Stimulated activated naive B cell treated with anti-CD40 and anti-IgM and Interleukin-4, amounts not matched to agents 10 μg/mL and 1 μg/mL and 100 μg/mL, for 72 hours (primary cell): ENCODE results near the gene CRYM.

ENCODE experiments used
- ATAC-seq, 2 donors: fragments of 150-1000 bp; cut with Tn5 transposase; replicated peaks; 2 replicates each; pipeline ENCODE4 v1.10.0; 2021; ENCODE audit warnings: moderate library complexity in 1 of 2
- DNase-seq: peaks from one replicate; pipeline ENCODE4 v3.0.0; 2021
- H3K27ac Mint-ChIP-seq: one replicate; pipeline ENCODE4 v1.8.0; 2022; ENCODE audit warnings: mild to moderate bottlenecking, mixed read lengths
- H3K27me3 Mint-ChIP-seq, 2 donors: one replicate each; pipeline ENCODE4 v1.8.0; 2022; ENCODE audit warnings: mixed read lengths in 2 of 2
- H3K36me3 Mint-ChIP-seq, 2 donors: one replicate each; pipeline ENCODE4 v1.8.0; 2022; ENCODE audit warnings: mixed read lengths in 2 of 2, mild to moderate bottlenecking in 1 of 2
- H3K4me1 Mint-ChIP-seq, 2 donors: one replicate each; pipeline ENCODE4 v1.8.0; 2022; ENCODE audit warnings: mixed read lengths in 2 of 2, mild to moderate bottlenecking in 1 of 2
- H3K4me3 Mint-ChIP-seq, 2 donors: one replicate each; pipeline ENCODE4 v1.8.0; 2022; ENCODE audit warnings: mild to moderate bottlenecking in 2 of 2, mixed read lengths in 2 of 2, moderate library complexity in 1 of 2
- H3K9me3 Mint-ChIP-seq, 2 donors: one replicate each; pipeline ENCODE4 v1.8.0; 2022; ENCODE audit warnings: mixed read lengths in 2 of 2, mild to moderate bottlenecking in 1 of 2

CRYM gene

DNA sequence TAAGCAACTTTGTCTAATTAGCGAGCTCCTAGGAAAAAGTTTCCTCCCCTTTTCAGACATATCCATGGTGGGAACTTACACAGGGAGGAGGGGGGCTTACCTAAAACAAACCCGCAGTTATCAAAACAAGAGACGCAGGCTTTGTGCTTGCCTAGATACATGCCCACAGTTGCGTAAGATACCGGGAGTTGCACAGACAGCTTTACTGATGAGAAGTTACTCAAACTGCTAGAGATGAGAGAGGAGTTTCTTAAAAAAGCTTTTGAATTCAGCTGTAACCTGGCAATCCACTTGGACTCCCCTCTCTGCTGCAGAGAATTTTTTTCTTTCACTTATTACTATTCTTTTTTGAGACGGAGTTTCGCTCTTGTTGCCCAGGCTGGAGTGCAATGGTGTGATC lies 59.9 kb downstream of the CRYM start:
- Mint-ChIP-seq H3K9me3 (no peaks in the 10 kb centered on the region), H3K27me3 (peaks cover 31 to 56% of the 10 kb centered on the region in 2 donors), H3K4me3 (no peak overlapping the region), H3K27ac (no peak overlapping the region), H3K4me1 (peaks cover 0 to 5% of the 10 kb centered on the region in 2 donors), H3K36me3 (no peaks in the 10 kb centered on the region)
- ATAC-seq = no peak
- DNase-seq = no peak

DNA sequence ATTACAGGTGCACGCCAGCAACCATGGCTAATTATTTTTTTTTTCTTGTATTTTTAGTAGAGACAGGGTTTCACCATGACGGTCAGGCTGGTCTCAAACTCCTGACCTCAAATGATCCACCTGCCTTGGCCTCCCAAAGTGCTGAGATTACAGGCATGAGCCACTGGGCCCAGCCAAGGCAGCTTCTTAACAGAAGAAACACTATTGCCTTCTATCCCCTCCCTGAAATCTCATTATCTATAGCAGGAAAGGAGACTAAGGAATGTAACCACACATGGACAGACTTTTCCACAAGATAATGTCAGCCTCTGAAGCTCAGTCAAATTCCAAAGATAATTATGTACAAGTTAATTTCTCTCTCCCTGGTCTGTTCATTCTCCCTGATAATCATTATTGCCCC lies 61.0 kb downstream of the CRYM start:
- ATAC-seq (no peak), DNase-seq (no peak)
- Mint-ChIP-seq H3K27me3 (peaks cover 27 to 51% of the 10 kb centered on the region in 2 donors), H3K36me3 (no peaks in the 10 kb centered on the region), H3K9me3 (no peaks in the 10 kb centered on the region), H3K4me1 (no peaks in the 10 kb centered on the region), H3K27ac (no peak overlapping the region), H3K4me3 (no peak overlapping the region)

DNA sequence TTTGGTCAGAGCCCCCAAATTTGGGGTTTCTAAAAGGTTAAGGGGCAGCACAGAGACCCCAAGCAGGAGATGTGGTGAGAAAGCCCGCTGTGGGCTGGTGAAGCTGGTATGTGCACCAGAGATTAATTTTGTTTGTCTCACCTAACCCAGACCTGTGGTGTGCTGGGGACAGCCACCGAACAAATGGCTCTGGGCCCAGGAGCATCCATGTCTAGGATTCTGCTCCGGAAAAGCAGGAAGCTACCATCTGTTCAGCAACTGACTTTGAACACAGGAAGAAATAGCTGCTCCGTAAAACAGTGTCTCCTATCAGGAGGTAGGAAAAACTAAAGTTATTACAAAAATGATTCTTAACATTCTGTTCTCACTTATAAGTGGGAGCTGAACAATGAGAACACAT lies 64.0 kb downstream of the CRYM start:
- ATAC-seq (no peak), DNase-seq (no peak)
- no peak overlapping the region for H3K27ac Mint-ChIP-seq
- H3K4me3 Mint-ChIP-seq = no peak overlapping the region
- H3K27me3 Mint-ChIP-seq = peaks cover 25 to 52% of the 10 kb centered on the region in 2 donors
- no peaks in the 10 kb centered on the region for H3K36me3 Mint-ChIP-seq
- no peaks in the 10 kb centered on the region for H3K4me1 Mint-ChIP-seq
- H3K9me3 Mint-ChIP-seq = no peaks in the 10 kb centered on the region

DNA sequence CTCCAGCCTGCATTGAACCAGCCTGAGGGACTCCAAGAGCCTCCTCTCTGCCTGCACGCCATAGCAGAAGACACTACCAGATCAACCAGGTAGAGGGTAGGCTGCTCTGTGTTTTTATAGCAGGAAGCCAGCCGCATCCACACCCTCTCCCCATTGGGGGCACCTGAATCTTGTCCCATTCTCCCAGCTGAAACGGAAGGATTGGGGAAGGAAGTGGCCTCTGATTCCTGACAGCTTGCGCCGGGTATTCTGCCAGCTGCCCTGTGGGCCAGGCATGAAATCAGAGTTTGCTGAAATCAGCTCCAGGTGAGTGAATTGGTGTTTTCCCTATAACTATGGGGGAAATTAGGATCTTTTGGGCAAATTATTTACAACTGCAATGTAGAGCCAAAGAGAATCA lies 66.6 kb downstream of the CRYM start, which contains the start of gene ZP2:
TSS of gene ZP2 (minus strand) at position 89 of the 400 bp plus-strand sequence. CDS start at position 62, 27 bp downstream.
- Mint-ChIP-seq H3K27me3 (peaks cover 27 to 48% of the 10 kb centered on the region in 2 donors), H3K27ac (no peak within 1 kb of the TSS), H3K9me3 (no peaks in the 10 kb centered on the region), H3K4me3 (no peak within 1 kb of the TSS), H3K36me3 (no peaks in the 10 kb centered on the region), H3K4me1 (no peaks in the 10 kb centered on the region)
- ATAC-seq (no peak), DNase-seq (no peak)
